Measurements from ENCODE around the gene ARSA.

The ARSA gene

GRCh38 chr22:50577697-50577986 lies 50.3 kb downstream of the ARSA start:
- no peak for DNase-seq

- no peak for DNase-seq
These were observed 50.9 kb downstream of the ARSA start for GRCh38 chr22:50576806-50577696.

- no peak for DNase-seq
These were observed 51.9 kb downstream of the ARSA start for GRCh38 chr22:50576070-50576469.

- DNase-seq: no peak
These were observed 52.5 kb downstream of the ARSA start for GRCh38 chr22:50575426-50575941.

Data from femur (tissue), 1 donor.